HEK293 (cell line): ENCODE data around the gene MESD.

Experiments
- PRDM2 ChIP-seq: fragments of 450-650 bp; formaldehyde crosslinking; IDR thresholded peaks from 2 replicates; pipeline ENCODE4 v1.5.1; 2016; ENCODE audit warnings: missing biosample characterization, missing genetic modification characterization, borderline replicate concordance
- ZBTB6 ChIP-seq: fragments of 450-650 bp; formaldehyde crosslinking; IDR thresholded peaks from 2 replicates; pipeline ENCODE4 v1.5.1; 2017; ENCODE audit warnings: missing biosample characterization, missing genetic modification characterization
- ZNF138 ChIP-seq: fragments of 450-650 bp; formaldehyde crosslinking; IDR thresholded peaks from 2 replicates; pipeline ENCODE4 v1.5.1; 2016; ENCODE audit warnings: missing biosample characterization, missing genetic modification characterization, borderline replicate concordance
- ZNF274 ChIP-seq, 2 experiments: fragments of 200-500 bp in 1 of 2; fragments of 450-650 bp in 1 of 2; sonication (Bioruptor generic) in 1 of 2; formaldehyde crosslinking in 1 of 2; IDR thresholded peaks; 2 replicates each; pipeline versions ENCODE4 v1.5.1 to v1.6.1; 2014 to 2016; ENCODE audit warnings: borderline replicate concordance in 1 of 2, inconsistent platforms in 1 of 2, low read length in 1 of 2, missing biosample characterization in 1 of 2, missing genetic modification characterization in 1 of 2
- ZNF792 ChIP-seq: fragments of 450-650 bp; formaldehyde crosslinking; IDR thresholded peaks from 2 replicates; pipeline ENCODE4 v1.5.1; 2016; ENCODE audit warnings: missing biosample characterization, missing genetic modification characterization
- TF ChIP-seq, protein P1 (sequence below): fragments of 450-650 bp; formaldehyde crosslinking; IDR thresholded peaks from 2 replicates; pipeline ENCODE4 v1.5.1; 2016; ENCODE audit warnings: missing biosample characterization, missing genetic modification characterization

GRCh38 chr15:81007428-81008064 lies 17.9 kb upstream of the MESD start:
- no peak for TF ChIP-seq PRDM2 (tag by site-specific recombination)
- TF ChIP-seq, protein P1, sequence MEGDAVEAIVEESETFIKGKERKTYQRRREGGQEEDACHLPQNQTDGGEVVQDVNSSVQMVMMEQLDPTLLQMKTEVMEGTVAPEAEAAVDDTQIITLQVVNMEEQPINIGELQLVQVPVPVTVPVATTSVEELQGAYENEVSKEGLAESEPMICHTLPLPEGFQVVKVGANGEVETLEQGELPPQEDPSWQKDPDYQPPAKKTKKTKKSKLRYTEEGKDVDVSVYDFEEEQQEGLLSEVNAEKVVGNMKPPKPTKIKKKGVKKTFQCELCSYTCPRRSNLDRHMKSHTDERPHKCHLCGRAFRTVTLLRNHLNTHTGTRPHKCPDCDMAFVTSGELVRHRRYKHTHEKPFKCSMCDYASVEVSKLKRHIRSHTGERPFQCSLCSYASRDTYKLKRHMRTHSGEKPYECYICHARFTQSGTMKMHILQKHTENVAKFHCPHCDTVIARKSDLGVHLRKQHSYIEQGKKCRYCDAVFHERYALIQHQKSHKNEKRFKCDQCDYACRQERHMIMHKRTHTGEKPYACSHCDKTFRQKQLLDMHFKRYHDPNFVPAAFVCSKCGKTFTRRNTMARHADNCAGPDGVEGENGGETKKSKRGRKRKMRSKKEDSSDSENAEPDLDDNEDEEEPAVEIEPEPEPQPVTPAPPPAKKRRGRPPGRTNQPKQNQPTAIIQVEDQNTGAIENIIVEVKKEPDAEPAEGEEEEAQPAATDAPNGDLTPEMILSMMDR (tag by site-specific recombination): no peak
- no peak for TF ChIP-seq ZNF138 (tag by site-specific recombination)
- no peak for TF ChIP-seq ZNF792 (tag by site-specific recombination)
- no peak for TF ChIP-seq ZNF274 (IDR thresholded peaks at IDR 0.05; ENCODE audit: low read length)
- no peak for TF ChIP-seq ZNF274 (tag by site-specific recombination; IDR thresholded peaks at IDR 0.05; ENCODE audit: borderline replicate concordance)
- TF ChIP-seq ZBTB6 (tag by site-specific recombination): no peak
